Measurements from ENCODE around the gene RPS6KA1.

DNA sequence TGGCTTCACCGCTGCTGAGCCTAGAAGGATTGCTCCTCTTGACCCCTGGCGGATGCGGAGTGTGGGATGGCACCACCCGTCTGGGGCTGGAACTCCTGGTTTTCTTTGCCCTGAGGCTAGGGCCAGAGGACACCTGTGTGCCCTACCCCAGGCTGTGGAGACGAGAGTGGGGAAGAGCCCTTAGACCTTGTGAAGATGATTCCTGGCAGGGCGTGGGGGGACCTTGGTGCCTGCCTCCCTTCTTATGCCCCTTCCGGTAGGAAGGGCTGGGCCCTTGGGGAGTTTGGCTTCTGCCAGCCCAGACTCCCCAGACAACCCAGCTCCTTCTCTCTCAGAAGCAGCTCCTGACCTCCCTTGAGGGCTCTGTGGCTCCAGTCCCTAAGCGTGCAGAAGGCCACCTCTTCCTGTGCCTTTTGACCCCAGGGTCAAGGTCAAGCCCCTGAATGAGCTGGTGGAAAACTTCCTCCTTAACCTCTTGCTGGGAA, 891 bp downstream of the RPS6KA1 start:
- TF ChIP-seq, protein P1, sequence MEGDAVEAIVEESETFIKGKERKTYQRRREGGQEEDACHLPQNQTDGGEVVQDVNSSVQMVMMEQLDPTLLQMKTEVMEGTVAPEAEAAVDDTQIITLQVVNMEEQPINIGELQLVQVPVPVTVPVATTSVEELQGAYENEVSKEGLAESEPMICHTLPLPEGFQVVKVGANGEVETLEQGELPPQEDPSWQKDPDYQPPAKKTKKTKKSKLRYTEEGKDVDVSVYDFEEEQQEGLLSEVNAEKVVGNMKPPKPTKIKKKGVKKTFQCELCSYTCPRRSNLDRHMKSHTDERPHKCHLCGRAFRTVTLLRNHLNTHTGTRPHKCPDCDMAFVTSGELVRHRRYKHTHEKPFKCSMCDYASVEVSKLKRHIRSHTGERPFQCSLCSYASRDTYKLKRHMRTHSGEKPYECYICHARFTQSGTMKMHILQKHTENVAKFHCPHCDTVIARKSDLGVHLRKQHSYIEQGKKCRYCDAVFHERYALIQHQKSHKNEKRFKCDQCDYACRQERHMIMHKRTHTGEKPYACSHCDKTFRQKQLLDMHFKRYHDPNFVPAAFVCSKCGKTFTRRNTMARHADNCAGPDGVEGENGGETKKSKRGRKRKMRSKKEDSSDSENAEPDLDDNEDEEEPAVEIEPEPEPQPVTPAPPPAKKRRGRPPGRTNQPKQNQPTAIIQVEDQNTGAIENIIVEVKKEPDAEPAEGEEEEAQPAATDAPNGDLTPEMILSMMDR (IDR thresholded peaks at IDR 0.05; ENCODE audit: insufficient read depth, low read length) = no peak
- TF ChIP-seq REST (IDR thresholded peaks at IDR 0.05; ENCODE audit: insufficient replicate concordance, low read depth) (no peak), POLR2AphosphoS5 (IDR thresholded peaks at IDR 0.05; ENCODE audit: low read depth) (no peak), GABPA (IDR thresholded peaks at IDR 0.05; ENCODE audit: low read depth) (no peak), SPI1 (IDR thresholded peaks at IDR 0.05; ENCODE audit: borderline replicate concordance, low read depth) (no peak)

Measured in HL-60 (cell line).